Measurements from ENCODE around the gene KRTAP13-4. TPM values are rescaled to one million over a fixed set of nuclear protein-coding genes. Genes with fewer than 3 reads are reported as not detected.

KRTAP13-4 gene
- total RNA-seq, 1 donor from 2014 or later, result not detected

GRCh38 chr21:30415993-30416392 is 14.0 kb upstream of the KRTAP13-4 start:
- DNase-seq (ENCODE audit: low spot score, unreplicated experiment), result no peak
- no peak for TF ChIP-seq CTCF (IDR thresholded peaks at IDR 0.05; ENCODE audit: unreplicated experiment)
- no peaks in the 10 kb centered on the region for H3K4me1 Mint-ChIP-seq (ENCODE audit: low read depth)
- no peak overlapping the region for H3K27ac Mint-ChIP-seq
- peaks cover 18% of the 10 kb centered on the region for H3K9me3 Mint-ChIP-seq (ENCODE audit: low read depth)
- no peak overlapping the region for H3K4me3 Mint-ChIP-seq (ENCODE audit: low read depth)
- no peaks in the 10 kb centered on the region for H3K36me3 Mint-ChIP-seq (ENCODE audit: insufficient read depth)
- no peaks in the 10 kb centered on the region for H3K27me3 Mint-ChIP-seq

GRCh38 chr21:30425826-30426225 is 4.2 kb upstream of the KRTAP13-4 start, which contains the start of gene KRTAP13-3:
KRTAP13-3 (minus strand) TSS chr21:30425926; CDS start chr21:30425912, 14 bp downstream.
- H3K4me1 Mint-ChIP-seq (ENCODE audit: low read depth), result no peaks in the 10 kb centered on the region
- H3K9me3 Mint-ChIP-seq (ENCODE audit: low read depth), result no peaks in the 10 kb centered on the region

GRCh38 chr21:30426731-30427130 is 3.3 kb upstream of the KRTAP13-4 start:
- peaks cover 2% of the 10 kb centered on the region for H3K27me3 Mint-ChIP-seq
- no peak overlapping the region for H3K27ac Mint-ChIP-seq
- no peaks in the 10 kb centered on the region for H3K4me1 Mint-ChIP-seq (ENCODE audit: low read depth)
- H3K36me3 Mint-ChIP-seq (ENCODE audit: insufficient read depth), result no peaks in the 10 kb centered on the region
- no peak overlapping the region for H3K4me3 Mint-ChIP-seq (ENCODE audit: low read depth)
- DNase-seq (ENCODE audit: low spot score, unreplicated experiment), result no peak
- no peak for TF ChIP-seq CTCF (IDR thresholded peaks at IDR 0.05; ENCODE audit: unreplicated experiment)
- no peaks in the 10 kb centered on the region for H3K9me3 Mint-ChIP-seq (ENCODE audit: low read depth)

More at GRCh38 chr21:30425826-30426225, 4.2 kb upstream of the KRTAP13-4 start, which contains the start of gene KRTAP13-3:
- Mint-ChIP-seq H3K27ac (no peak within 1 kb of the TSS), H3K4me3 (ENCODE audit: low read depth) (no peak within 1 kb of the TSS), H3K27me3 (peaks cover 2% of the 10 kb centered on the region), H3K36me3 (ENCODE audit: insufficient read depth) (no peaks in the 10 kb centered on the region)
- TF ChIP-seq CTCF (IDR thresholded peaks at IDR 0.05; ENCODE audit: unreplicated experiment), result no peak
- no peak for DNase-seq (ENCODE audit: low spot score, unreplicated experiment)

- H3K36me3 Mint-ChIP-seq (ENCODE audit: insufficient read depth), result no peaks in the 10 kb centered on the region
- H3K27me3 Mint-ChIP-seq, result peaks cover 2% of the 10 kb centered on the region
- H3K4me1 Mint-ChIP-seq (ENCODE audit: low read depth), result no peaks in the 10 kb centered on the region
- TF ChIP-seq CTCF (IDR thresholded peaks at IDR 0.05; ENCODE audit: unreplicated experiment), result peak; percentile 65
- H3K4me3 Mint-ChIP-seq (ENCODE audit: low read depth), result no peak overlapping the region
- DNase-seq (ENCODE audit: low spot score, unreplicated experiment), result peak; percentile 16
- no peaks in the 10 kb centered on the region for H3K9me3 Mint-ChIP-seq (ENCODE audit: low read depth)
- H3K27ac Mint-ChIP-seq, result no peak overlapping the region
Measured at GRCh38 chr21:30434033-30434631, 4.1 kb downstream of the KRTAP13-4 start.

- no peaks in the 10 kb centered on the region for H3K9me3 Mint-ChIP-seq (ENCODE audit: low read depth)
- H3K27me3 Mint-ChIP-seq, result no peaks in the 10 kb centered on the region
- no peak overlapping the region for H3K4me3 Mint-ChIP-seq (ENCODE audit: low read depth)
- no peak for TF ChIP-seq CTCF (IDR thresholded peaks at IDR 0.05; ENCODE audit: unreplicated experiment)
- no peaks in the 10 kb centered on the region for H3K4me1 Mint-ChIP-seq (ENCODE audit: low read depth)
- DNase-seq (ENCODE audit: low spot score, unreplicated experiment), result no peak
- no peak overlapping the region for H3K27ac Mint-ChIP-seq
- H3K36me3 Mint-ChIP-seq (ENCODE audit: insufficient read depth), result no peaks in the 10 kb centered on the region
Measured at GRCh38 chr21:30437010-30437565, 7.1 kb downstream of the KRTAP13-4 start.
